CMK (cell line): ENCODE data around the gene JPH3.

Experiments
- DNase-seq: peaks from one replicate; pipeline ENCODE4 v3.0.0-alpha.2; 2010; ENCODE audit warnings: low read depth

The JPH3 gene

DNA sequence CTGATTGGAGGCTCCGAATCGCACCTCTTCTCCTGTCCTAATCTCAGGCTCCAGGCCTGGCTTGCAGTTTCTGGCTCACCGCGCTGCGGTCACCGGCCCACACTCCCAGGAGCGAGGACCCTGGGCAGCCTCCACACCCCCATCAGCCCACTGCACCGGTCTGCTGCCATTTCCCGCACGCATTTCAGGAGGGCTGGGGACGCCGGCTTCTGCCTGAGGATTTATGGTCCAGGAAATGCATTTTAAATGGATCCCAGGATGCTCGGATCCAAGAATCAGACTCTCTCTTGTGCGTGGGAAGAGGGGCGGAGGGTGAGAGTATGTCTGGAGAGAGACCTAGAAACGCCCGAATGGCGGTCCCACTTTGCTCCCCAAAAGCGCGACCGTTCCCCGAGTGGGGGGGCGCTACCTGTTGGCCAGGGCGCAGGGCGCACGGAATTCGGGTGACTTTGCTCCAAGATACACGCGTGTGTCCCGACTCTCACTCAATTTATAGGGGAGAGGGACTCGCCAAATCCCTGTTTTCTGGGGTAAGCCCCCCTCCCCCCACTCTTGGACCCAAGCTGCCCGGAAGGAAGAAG is 817 bp upstream of the JPH3 start:
- DNase-seq, result no peak

DNA sequence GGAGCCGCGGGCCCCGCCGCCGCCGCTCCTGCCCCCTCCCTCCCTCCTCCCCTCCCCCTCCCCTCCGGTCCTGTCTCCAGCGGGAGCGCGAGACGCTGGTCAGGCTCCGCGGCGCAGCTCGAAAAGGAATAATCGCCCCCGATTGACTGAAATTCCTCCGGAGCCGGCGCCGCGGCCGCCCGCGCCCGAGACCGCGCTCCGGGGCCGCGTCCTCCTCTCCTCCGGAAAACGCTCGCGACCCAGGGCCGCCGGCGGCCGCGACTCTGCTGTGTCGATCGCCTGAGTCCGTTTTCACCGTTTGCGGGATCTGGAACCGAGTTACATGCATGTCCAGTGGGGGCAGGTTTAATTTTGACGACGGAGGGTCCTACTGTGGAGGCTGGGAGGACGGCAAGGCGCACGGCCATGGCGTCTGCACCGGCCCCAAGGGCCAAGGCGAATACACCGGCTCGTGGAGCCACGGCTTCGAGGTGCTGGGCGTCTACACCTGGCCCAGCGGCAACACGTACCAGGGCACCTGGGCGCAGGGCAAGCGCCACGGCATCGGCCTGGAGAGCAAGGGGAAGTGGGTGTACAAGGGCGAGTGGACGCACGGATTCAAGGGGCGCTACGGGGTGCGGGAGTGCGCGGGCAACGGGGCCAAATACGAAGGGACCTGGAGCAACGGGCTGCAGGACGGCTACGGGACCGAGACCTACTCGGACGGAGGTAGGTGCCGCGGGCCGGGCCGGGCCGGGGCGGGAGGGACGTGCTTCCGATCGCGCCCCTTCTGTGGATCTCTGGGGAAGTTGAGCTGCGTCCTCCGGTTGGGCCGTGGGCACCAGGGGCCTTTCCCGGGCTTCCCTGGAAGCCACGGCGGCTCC is 744 bp downstream of the JPH3 start:
- DNase-seq, result no peak

DNA sequence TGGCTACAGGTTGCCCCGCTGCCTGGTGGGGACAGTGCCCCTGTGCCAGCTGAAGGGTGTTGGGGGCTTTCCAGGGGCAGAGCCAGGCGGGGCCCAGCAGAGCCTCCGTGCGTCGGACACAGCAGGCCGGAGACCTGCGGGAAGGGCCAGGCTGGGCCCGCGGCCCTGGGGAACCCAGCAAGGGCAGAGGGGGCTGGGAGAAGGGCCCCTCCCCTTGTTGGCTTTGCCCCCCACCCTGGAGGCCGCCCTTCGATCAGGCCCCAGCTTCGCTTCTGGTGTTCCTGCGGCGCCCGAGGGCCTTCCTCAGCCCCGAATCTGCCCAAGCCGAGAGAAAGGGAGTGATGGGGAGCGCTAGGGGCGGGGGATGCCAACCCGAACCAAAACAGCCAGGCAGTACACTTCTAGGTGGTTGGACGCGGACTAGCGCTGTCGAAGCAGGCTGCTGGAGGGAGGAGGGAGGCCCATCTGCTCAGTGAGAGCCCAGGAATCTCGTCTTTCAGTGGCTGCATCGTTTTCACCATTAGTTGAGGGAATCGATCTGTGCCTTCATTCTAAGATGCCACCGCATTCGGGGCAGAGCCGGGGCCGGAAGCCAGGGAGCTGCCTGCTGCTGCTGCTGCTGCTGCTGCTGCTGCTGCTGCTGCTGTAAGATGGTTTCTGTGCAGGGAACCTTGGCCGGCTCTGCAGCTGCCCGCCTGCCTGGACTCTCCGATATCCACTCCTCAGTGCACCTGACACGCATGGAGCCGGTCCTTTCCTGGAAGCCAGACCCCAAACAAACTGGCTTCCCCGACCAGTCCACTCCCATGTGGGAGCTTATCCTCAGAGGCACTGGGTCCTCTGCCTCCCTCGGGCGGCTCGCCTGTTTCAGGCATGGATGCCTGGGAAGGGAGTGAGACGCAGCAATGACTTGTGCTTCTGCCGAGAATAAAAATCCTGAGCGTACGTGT is 1.7 kb downstream of the JPH3 start:
- DNase-seq, result no peak

DNA sequence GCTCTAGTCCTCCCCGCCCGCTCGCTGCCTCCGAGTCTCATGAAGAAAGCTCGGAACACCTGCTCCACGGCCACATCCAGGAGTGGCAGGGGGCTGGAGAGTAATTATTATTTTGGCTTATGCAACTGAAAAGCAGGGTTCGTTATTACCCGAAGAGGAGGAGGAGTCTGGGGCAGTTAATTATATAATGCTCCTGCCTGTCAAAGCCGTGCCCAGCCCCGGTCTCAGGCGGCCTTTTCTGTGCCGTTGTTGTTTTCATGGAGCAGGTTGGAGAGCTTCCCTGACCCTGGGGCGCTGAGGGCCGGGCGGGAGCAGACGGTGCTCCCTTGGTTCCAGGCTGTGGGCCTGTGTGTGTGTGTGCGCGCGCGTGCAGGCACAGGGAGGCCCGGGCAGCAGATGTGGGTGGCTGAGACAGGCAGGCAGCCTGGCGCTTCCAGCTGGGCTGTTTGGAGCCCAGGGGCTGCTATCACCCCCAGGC is 2.4 kb downstream of the JPH3 start:
- DNase-seq, result no peak

DNA sequence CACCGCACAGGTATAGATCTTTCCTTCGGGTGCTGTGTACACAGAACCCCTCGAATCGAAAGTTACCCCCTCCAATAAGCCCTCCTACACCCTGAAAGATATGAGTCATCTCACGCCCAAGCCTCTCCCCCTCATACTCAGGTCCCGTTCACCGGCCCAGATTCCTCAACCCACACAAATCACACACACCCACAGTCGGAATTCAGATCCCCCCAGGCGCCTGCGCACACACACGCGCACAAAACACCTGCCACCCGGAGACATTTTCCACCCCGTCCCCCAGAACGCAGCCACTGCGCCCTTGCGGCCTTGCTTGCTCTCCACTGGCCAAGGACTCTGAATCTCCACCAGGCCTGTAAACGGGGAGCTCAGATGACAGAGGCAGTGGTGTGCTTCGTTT is 4.9 kb downstream of the JPH3 start:
- DNase-seq, result no peak

DNA sequence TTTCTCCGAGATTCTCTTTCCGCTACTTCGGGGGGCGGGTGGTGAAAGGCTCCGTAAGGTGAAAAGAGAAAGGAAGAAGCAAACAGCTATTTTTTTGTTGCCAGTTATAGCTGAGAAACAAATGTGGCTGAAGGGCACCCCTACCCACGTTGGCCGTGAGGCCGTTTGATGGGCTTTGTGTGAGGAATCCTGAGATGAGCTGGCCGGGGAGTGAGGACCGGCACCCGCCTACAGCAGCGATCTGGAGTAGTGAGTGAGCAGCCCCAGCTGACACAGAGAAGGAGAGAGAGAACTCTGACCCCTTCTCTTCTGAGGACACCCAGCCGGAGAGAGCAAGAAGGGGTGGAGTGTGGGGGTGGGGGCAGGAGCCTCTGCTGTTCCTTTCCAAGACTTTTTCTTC is 5.6 kb downstream of the JPH3 start:
- DNase-seq, result no peak

DNA sequence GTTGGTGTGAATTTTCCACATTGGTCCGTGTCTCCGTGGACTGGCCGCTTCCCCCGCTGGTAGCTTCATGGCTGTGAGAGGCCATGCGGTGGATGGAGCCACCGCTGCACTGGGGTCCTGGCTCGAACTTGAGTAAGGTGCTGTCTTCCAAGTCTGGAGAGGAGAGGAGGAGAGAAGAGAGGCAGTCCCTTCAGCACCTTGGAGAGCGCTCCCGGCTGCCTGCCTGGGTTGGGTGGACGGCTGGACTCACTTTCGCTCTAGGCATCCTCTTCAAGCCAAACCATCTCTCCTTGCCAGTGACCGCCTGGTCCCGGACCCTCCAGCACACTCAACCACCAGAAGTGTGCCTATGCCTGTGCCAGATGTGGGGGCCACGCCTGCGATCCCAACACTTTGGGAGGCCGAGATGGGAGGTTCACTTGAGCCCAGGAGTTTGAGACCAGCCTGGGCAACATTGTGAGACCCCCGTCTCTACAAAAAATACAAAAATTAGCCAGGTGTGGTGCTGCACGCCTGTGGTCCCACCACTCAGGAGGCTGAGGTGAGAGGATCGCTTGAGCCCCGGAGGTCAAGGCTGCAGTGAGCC is 6.2 kb downstream of the JPH3 start:
- peak; percentile 20 for DNase-seq

DNA sequence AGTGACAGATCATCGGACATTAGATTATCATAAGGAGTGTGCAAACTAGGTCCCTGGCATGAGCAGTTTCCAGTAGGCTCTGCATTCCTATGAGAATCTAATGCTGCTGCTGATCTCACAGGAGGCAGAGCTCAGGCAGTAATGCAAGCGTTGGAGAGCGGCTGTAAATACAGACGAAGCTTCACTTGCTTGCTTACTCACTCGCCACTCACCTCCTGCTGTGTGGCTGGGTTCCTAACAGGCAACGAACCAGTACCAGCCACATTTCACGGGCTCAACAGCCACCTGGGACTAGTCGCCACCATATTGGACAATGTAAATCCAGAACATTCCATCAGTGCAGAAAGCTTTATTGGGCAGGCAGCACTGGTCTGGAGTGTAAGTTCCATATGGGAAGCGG is 7.7 kb downstream of the JPH3 start:
- no peak for DNase-seq

DNA sequence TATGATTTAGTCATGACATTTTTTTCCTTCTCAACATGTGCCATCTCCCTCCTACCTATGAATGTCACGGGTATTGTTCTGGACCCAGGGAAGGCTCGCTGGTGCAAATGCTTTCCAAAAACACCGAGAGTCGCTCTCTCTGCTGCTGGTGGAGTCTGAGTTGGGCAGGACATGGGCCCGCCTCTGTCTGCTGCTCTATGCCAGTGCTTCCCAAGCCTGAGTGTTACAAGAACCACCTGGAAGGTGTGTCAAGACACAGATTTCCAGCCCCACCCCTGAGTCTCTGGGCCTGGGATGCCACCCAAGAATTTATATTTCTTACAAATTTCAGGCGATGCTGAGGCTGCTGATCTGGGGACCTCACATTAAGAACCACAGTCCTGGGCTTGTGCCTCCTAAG is 9.1 kb downstream of the JPH3 start:
- DNase-seq, result no peak

DNA sequence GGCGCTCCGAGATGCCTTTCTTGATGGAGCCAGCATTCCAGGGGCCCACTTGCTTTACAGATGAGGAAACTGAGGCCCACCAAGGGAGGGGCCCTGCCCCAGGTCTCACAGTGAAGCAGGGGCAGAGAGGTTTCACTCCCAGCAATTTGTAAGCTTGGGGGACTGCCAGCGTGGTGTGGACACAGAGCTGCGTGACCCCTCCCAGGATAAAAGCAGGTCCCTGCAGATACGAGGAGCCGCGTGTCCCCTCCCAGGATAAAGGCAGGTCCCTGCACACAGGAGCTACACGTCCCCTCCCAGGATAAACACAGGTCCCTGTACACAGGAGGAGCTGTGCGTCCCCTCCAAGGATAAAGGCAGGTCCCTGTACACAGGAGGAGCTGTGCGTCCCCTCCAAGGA is 11.7 kb downstream of the JPH3 start:
- no peak for DNase-seq

DNA sequence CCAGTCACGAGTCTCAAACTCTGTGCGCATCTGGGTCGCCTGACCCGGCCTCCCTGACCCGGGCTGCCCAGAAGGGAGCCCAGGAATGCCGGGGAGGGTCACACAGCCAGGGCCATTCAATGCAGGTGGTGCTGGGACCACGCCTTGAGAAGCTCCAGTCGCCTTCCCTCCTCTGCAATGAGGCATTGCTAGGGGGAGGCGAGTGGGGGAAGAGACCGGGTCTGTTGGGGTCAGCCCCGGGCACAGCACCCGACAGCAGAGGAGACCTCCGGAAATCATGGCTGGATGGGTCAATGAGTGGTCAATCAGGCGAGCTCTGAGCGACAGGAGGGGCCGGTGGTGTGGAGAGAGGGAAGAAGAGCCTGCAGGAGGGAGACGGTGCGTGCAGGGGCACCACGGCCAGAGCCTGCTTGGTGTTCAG is 13.3 kb downstream of the JPH3 start:
- DNase-seq, result no peak

DNA sequence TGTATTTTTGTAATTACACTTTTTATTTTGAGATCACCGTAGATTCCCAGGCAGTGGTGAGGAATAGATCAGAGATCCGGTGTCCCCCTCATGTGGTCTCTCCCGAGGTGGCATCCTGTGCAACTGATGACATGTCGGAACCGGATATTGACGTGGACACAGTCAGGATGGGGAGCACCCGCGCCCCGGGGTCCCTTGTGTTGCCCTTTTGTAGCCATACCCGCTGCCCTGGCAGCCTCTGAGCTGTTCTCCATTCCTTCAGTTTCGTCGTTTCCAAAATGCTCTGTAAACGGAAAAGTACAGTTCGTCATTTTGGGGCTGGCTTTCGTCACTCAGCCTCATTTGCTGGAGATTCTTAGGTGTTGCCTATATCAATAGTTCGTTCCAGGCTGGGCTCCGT is 14.2 kb downstream of the JPH3 start:
- no peak for DNase-seq

DNA sequence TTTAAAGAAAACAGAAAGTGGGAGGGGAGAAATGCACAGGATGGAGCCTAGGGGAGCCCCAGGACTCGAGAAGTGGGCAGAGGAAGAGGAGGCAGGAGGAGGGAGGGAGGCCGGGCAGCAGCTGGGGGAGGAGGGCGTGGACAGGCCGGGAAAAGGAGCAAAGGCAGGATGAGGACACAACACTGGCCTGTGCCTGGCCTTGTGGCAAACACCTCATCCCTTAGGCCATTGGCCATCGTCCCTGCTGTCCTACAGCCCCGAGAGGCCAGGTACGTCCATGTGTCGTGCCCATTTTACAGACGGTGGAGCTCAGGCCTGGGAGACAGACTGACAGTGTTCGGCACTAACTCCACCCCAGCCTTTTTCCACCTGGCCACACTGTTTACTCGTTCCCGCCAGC is 15.9 kb downstream of the JPH3 start:
- no peak for DNase-seq

DNA sequence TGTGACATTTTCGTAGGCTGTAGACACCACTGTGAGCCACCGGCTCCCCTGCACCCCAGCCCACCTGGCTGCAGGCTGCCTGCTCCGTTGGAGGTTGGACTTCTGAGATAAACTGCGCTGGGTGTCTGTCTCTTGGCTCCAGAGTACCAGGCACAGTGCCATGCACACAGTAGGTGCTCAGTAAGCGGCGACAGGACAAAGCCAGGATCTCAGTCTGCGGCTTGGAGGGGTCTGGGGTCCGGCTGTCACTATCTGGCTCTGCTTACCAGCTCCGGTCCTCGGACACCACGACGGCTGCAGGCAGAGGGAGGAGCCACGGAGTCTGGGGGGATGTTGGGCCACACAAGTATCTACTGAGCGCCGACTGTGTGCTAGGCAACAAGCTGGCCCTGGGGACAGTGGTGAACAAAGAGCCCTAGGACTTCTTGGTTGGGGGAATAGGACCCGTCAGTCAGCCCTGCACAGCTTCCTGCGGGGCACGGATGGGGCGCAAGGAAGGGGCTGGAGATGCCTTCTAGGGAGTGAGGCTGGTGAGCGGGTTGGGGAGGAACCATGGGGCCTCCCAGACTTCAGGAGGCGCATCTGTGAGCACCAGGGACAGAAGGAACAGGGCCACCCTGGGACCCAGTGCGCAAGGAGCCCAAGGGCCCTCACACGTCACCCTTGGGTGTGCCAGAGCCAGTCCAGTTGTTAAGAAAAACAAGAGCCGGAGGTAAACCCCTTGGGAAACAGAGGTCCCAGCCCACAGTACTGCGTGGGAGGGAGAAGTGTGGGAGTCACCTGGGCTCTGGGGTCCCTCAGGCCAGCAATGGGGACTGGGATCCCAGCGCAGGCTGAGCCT is 17.3 kb downstream of the JPH3 start:
- DNase-seq, result no peak

DNA sequence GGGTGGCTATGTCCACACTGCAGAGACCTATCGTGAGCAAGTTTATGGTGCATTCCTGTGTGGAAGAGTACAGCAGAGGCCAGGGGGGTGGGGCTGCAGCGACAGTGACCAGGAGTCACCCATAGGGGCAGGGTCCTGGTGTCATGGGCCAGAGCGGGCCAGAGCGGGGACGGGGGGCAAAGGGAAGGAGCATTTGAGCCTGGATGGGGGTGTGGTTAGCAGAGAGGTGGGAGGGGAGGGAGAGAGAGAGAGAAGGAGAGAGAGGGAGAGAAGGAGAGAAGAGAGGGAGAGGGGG is 17.8 kb downstream of the JPH3 start:
- DNase-seq, result no peak

DNA sequence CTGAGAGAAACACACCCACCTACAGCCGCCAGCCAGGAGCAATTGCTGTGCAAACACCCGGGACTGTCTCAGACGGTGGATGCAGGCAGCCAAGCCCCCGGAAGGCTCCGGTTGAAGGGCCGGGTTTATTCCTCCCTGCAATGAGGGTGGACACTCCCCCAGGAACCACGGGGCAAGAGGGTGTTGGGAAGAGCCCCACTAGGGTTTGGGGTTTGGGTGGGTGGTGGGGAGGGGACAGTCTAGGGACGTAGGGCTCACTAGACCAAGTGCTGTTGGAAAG is 19.2 kb downstream of the JPH3 start:
- no peak for DNase-seq

DNA sequence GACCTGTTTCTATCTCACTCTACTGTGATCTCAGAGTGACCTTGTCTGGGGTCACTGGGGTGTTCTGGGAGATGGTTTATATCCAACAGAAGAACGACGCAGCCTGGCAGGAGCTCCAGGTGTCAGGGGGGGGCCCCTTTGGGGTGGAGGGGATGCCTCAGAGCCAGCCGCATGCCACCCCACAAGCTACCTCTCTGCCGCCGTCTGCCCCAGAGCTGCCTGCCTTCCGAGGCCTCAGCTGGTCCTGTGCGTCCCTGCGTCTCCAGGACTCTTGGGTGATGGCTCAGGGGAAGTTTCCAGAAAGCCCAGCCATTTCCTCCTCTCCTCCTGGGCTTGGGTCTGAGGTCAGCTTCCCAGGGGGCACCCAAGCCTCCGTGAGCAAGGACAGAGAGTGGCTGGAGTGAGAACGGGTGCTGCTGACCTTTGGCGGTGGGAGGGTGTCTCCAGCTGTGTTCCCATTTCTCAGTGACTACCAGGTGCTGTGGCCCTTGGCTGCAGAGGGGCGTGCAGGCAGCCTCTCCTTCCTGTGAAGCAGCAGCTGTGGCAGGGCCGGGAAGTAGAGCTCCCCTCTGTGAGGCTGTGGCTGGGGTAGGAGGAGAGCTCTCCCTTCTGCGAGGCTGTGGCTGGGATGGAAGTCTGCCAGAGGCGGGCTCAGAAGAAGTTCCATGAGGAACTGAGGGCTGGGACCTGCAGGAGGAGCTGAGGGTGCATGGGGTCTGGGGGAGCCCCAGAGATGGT is 19.8 kb downstream of the JPH3 start:
- no peak for DNase-seq

DNA sequence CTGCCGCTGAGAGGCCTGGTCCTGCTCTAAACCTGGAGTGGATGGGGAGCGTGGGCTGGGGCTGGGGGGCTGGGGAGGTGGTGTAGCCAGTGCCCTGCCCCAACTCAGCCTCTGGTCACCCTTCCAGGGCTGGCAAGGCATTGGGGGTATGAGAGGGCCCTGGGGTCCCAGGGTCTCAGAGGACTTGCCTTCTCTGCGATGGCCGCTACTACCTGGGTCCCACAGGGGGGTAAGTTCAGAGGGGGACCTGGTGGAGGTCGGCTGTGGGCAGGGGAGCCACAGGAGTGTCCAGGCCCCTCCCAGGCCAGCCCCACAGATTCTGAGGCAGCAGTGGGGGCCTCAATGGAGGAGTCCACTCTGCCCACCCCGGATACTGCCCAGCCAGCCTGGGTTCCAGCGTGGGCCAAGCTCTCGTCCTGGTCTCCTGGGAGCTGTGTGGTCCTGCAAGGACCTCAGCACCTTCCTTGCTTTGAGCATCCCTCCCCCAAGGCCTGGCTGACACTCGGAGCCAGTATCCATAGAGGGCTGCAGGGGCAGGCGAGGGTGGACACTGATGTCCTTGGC is 20.5 kb downstream of the JPH3 start:
- no peak for DNase-seq

DNA sequence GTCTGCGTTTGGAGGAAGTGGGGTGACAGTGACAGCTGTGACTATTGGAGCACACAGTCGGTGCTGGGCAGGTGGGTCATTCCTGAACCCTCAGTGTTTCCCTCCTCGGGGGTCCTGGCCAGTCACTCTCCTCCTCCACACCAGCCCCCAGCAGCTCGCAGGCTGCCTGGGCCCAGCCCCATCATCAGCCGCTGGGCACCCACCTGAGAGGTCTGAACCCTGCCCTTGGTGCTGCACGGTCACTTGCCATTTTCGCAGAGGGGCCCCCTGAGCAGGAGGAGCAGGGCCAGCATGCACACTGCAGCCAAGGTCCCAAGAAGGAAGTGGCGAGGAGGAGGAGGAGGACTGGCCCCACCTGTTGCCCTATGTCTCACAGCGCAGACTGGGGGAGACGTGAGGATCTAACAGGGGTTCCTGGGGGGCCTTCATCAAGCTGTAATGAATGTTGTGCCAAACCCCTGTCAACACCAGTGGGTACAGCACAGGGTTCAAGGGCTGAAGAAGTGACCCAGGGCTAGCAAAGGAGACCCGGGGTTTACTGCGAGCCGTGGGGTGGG is 23.0 kb downstream of the JPH3 start:
- no peak for DNase-seq

DNA sequence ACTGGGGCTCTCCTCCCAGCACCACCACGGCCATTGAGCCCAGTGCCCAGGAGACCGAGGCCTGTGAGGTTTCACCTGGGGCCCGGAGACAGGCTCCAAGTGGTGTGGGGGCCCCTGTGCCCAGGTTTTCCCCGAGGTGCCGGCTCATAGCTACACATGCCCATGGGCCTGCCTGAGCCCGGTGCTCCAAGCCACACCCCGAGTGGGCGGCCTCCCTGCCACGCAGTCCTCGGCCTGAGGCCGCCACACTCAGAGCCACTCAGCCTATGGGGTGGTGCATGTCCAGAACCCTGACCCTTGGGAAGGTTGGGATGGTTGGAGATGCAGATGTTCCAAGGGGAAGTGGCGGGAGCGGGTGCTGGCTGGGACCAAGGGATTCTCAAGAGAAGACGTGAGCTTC is 24.1 kb downstream of the JPH3 start:
- no peak for DNase-seq
